ENCODE data around the gene SDK1.

Gene SDK1

GRCh38 chr7:4022265-4022664 lies 721.2 kb downstream of the SDK1 start:
- H3K4me3 Mint-ChIP-seq, result no peak overlapping the region
- H3K9me3 Mint-ChIP-seq, result peaks cover 19% of the 10 kb centered on the region
- H3K27me3 Mint-ChIP-seq (ENCODE audit: low read depth), result no peaks in the 10 kb centered on the region
- H3K27ac Mint-ChIP-seq, result peak overlapping the region in 1 of 3 experiments; percentile 51
- peaks cover 10% of the 10 kb centered on the region for H3K4me1 Mint-ChIP-seq
- H3K36me3 Mint-ChIP-seq (ENCODE audit: low read depth), result peaks cover 32% of the 10 kb centered on the region
- no peak for TF ChIP-seq CTCF (IDR thresholded peaks at IDR 0.05; ENCODE audit: unreplicated experiment in 3 of 3)

GRCh38 chr7:4023502-4023901 lies 722.5 kb downstream of the SDK1 start:
- TF ChIP-seq CTCF (IDR thresholded peaks at IDR 0.05; ENCODE audit: unreplicated experiment in 3 of 3), result no peak
- no peaks in the 10 kb centered on the region for H3K27me3 Mint-ChIP-seq (ENCODE audit: low read depth)
- H3K4me1 Mint-ChIP-seq, result peaks cover 10% of the 10 kb centered on the region
- H3K9me3 Mint-ChIP-seq, result peaks cover 18% of the 10 kb centered on the region
- H3K4me3 Mint-ChIP-seq, result no peak overlapping the region
- peaks cover 24% of the 10 kb centered on the region for H3K36me3 Mint-ChIP-seq (ENCODE audit: low read depth)
- H3K27ac Mint-ChIP-seq, result peak overlapping the region in 1 of 3 experiments; percentile 4

- Mint-ChIP-seq H3K4me3 (no peak overlapping the region), H3K27me3 (ENCODE audit: low read depth) (no peaks in the 10 kb centered on the region), H3K36me3 (ENCODE audit: low read depth) (peaks cover 21% of the 10 kb centered on the region), H3K27ac (no peak overlapping the region), H3K4me1 (peaks cover 10% of the 10 kb centered on the region), H3K9me3 (peaks cover 13% of the 10 kb centered on the region)
- no peak for TF ChIP-seq CTCF (IDR thresholded peaks at IDR 0.05; ENCODE audit: unreplicated experiment in 3 of 3)
These were observed 723.1 kb downstream of the SDK1 start for GRCh38 chr7:4024133-4024532.

- Mint-ChIP-seq H3K4me1 (peaks cover 10% of the 10 kb centered on the region), H3K4me3 (no peak overlapping the region), H3K36me3 (ENCODE audit: low read depth) (peaks cover 17% of the 10 kb centered on the region), H3K9me3 (peaks cover 9% of the 10 kb centered on the region), H3K27me3 (ENCODE audit: low read depth) (no peaks in the 10 kb centered on the region), H3K27ac (no peak overlapping the region)
- no peak for TF ChIP-seq CTCF (IDR thresholded peaks at IDR 0.05; ENCODE audit: unreplicated experiment in 3 of 3)
These were observed 723.8 kb downstream of the SDK1 start for GRCh38 chr7:4024806-4025205.

DNA sequence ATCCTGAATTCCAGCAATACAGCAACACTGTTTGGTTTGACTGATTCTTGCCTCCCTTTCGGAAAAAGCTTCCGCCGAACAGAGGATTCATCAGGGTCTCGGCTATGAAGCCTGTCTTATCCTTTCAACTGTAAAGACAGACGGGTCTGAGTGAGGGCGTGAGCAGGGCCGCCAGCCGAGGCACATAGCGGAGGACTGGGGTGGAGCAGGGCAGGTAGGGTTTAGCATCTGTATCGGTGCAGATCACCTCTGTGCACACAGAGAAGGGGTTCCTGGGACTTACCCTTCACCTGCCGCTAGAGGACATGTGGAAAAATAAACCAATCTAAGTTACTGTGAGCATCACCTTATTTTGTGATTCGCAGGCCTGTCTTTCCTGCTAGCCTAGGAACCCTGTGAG lies 724.2 kb downstream of the SDK1 start:
- peaks cover 10% of the 10 kb centered on the region for H3K4me1 Mint-ChIP-seq
- no peak overlapping the region for H3K4me3 Mint-ChIP-seq
- no peaks in the 10 kb centered on the region for H3K27me3 Mint-ChIP-seq (ENCODE audit: low read depth)
- no peak for TF ChIP-seq CTCF (IDR thresholded peaks at IDR 0.05; ENCODE audit: unreplicated experiment in 3 of 3)
- H3K27ac Mint-ChIP-seq, result no peak overlapping the region
- peaks cover 7% of the 10 kb centered on the region for H3K9me3 Mint-ChIP-seq
- H3K36me3 Mint-ChIP-seq (ENCODE audit: low read depth), result peaks cover 16% of the 10 kb centered on the region

DNA sequence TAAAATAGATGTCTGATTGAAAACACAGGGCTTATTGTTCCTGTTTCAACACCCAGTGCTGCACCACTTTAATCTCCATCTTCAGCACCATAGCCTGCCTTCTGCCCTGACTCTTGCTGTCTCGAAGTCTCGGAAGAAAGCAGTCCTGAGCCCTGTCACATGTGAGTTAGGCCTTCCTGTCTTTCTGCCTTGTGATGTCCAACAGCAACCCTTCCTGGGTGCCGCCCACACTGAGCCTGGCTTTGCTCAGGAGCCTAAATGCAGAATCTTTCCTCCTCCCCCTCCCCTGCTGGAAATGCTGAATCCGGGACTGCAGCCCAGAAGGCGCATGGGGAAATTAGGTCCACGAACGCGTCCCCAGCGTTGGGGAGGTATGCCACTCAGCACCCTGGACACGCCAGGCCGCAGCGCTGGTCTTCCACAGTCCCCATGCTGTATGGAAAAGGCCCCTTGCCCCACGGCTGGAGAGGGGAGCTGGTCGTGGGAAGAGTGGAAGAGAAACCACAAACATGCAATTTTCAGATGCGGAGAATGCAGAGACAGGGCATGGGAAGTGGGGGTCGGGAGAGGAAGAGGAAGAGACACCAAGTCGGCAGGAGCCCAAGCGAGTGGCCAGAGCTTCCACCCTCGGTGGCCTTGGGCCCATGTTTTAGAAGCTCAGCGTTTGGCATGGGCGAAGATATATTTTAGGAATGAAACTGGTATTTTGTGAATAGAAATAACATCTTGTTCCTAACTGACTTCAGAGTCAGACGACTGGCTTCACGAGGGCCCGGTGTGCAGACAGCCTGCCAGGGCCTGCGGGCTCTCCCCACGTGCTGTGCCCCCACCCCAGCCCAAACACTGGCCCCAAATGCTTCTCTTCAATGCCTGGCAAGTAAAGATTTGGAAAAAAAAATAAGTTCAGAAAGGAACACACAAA lies 724.9 kb downstream of the SDK1 start:
- Mint-ChIP-seq H3K36me3 (ENCODE audit: low read depth) (peaks cover 8% of the 10 kb centered on the region), H3K27me3 (ENCODE audit: low read depth) (no peaks in the 10 kb centered on the region), H3K27ac (no peak overlapping the region), H3K4me1 (peaks cover 14% of the 10 kb centered on the region), H3K9me3 (peaks cover under 1% of the 10 kb centered on the region), H3K4me3 (no peak overlapping the region)
- no peak for TF ChIP-seq CTCF (IDR thresholded peaks at IDR 0.05; ENCODE audit: unreplicated experiment in 3 of 3)

All from nephron (organoid).